ENCODE measurements around the gene RYR3.

GRCh38 chr15:33317896-33318295 is 7.1 kb downstream of the RYR3 start:
- no peak for TF ChIP-seq CTCF (conservative IDR thresholded peaks at IDR 0.05 in 1 of 2, IDR thresholded peaks at IDR 0.05 in 1 of 2; ENCODE audit: low read depth in 1 of 2, low read length in 2 of 2)
- TF ChIP-seq EZH2 (IDR thresholded peaks at IDR 0.05; ENCODE audit: low read length, missing control alignments), result no peak
